Liver (tissue), 9 donors: ENCODE measurements around the gene TEKT2. TPM values are rescaled to one million over a fixed set of nuclear protein-coding genes. Genes with fewer than 3 reads are reported as not detected.

Experiments used
- DNase-seq: peaks from one replicate; pipeline ENCODE4 v3.0.0-alpha.2; 2017; ENCODE audit warnings: low spot score
- H3K27ac ChIP-seq, 2 donors: one replicate each; pipeline ENCODE4 v1.7.0; 2013; ENCODE audit warnings: inconsistent platforms in 2 of 2, low read length in 2 of 2, control low read depth in 1 of 2, low read depth in 1 of 2, mild to moderate bottlenecking in 1 of 2
- H3K27me3 ChIP-seq, 4 donors: one replicate each; pipeline versions ENCODE4 v1.6.1 to v1.7.0; 2013; ENCODE audit warnings: low read length in 3 of 4, inconsistent platforms in 1 of 4, mild to moderate bottlenecking in 1 of 4, moderate library complexity in 1 of 4; ENCODE audit not compliant: control insufficient read depth in 4 of 4, insufficient read depth in 4 of 4
- H3K36me3 ChIP-seq, 4 donors: one replicate each; pipeline versions ENCODE4 v1.6.1 to v1.7.0; 2013; ENCODE audit warnings: low read length in 3 of 4, mild to moderate bottlenecking in 3 of 4, low read depth in 1 of 4, moderate library complexity in 1 of 4; ENCODE audit not compliant: control insufficient read depth in 4 of 4, insufficient read depth in 3 of 4
- H3K4me1 ChIP-seq, 4 donors: one replicate each; pipeline versions ENCODE4 v1.6.1 to v1.7.0; 2013; ENCODE audit warnings: low read length in 3 of 4, mild to moderate bottlenecking in 3 of 4, moderate library complexity in 1 of 4; ENCODE audit not compliant: control insufficient read depth in 4 of 4, insufficient read depth in 4 of 4
- H3K4me3 ChIP-seq, 3 donors: one replicate each; pipeline versions ENCODE4 v1.6.1 to v1.7.0; 2013; ENCODE audit warnings: low read length in 3 of 3, control low read depth in 1 of 3, low read depth in 1 of 3, mild to moderate bottlenecking in 1 of 3
- H3K9ac ChIP-seq, 2 donors: one replicate each; pipeline ENCODE4 v1.7.0; 2013; ENCODE audit warnings: low read length in 2 of 2, mild to moderate bottlenecking in 2 of 2, moderate library complexity in 2 of 2, control low read depth in 1 of 2, low read depth in 1 of 2
- H3K9me3 ChIP-seq, 4 donors: one replicate each; pipeline versions ENCODE4 v1.6.1 to v1.7.0; 2013; ENCODE audit warnings: low read length in 3 of 4; ENCODE audit not compliant: control insufficient read depth in 4 of 4
- ATF3 ChIP-seq: IDR thresholded peaks from 2 replicates; pipeline ENCODE4 v1.6.1; 2016; ENCODE audit warnings: antibody characterized with exemption
- FOXA1 ChIP-seq: IDR thresholded peaks from 2 replicates; pipeline ENCODE4 v1.6.1; 2016; ENCODE audit warnings: antibody characterized with exemption
- FOXA2 ChIP-seq: IDR thresholded peaks from 2 replicates; pipeline ENCODE4 v1.6.1; 2016; ENCODE audit warnings: antibody characterized with exemption
- HNF4A ChIP-seq, 2 donors: conservative IDR thresholded peaks; 2 replicates each; pipeline ENCODE4 v1.6.1; 2016; ENCODE audit warnings: antibody characterized with exemption in 2 of 2, mild to moderate bottlenecking in 2 of 2
- HNF4G ChIP-seq: IDR thresholded peaks from 2 replicates; pipeline ENCODE4 v1.6.1; 2016; ENCODE audit warnings: antibody characterized with exemption
- RAD21 ChIP-seq, 2 donors: IDR thresholded peaks; 2 replicates each; pipeline ENCODE4 v1.6.1; 2016; ENCODE audit warnings: antibody characterized with exemption in 2 of 2, mild to moderate bottlenecking in 2 of 2
- RXRA ChIP-seq, 2 donors: IDR thresholded peaks; 2 replicates each; pipeline ENCODE4 v1.6.1; 2017 to 2018; ENCODE audit warnings: antibody characterized with exemption in 2 of 2, mild to moderate bottlenecking in 1 of 2
- SP1 ChIP-seq: IDR thresholded peaks from 2 replicates; pipeline ENCODE4 v1.6.1; 2018; ENCODE audit warnings: antibody characterized with exemption, mild to moderate bottlenecking
- TAF1 ChIP-seq: conservative IDR thresholded peaks from 2 replicates; pipeline ENCODE4 v1.6.1; 2016; ENCODE audit warnings: antibody characterized with exemption, mild to moderate bottlenecking
- ZBTB33 ChIP-seq: IDR thresholded peaks from 2 replicates; pipeline ENCODE4 v1.6.1; 2016; ENCODE audit warnings: antibody characterized with exemption
- WGBS: extraction: QIAGEN DNeasy Blood & Tissue Kit; methylation state at CpG from one replicate; pipeline ENCODE4 v1.1.7; 2013; 5-methylcytosine and 5-hydroxymethylcytosine counted together
- polyA plus RNA-seq, 2 donors: library from polyadenylated mRNA; stranded (reverse) in 1 of 2; unstranded in 1 of 2; fragments of 200-250 nt in 1 of 2; fragments of >200 nt in 1 of 2; fragmentation: Nextera tagmentation in 1 of 2; extraction: Ambion mirVana in 1 of 2; gene quantifications; one replicate each; pipeline versions ENCODE4 v1.2.1 to v1.2.3, GENCODE V29; 2013 to 2015
- total RNA-seq, 2 donors: library from RNA; depleted of rRNA; stranded (reverse); fragments of >200 nt; gene quantifications; one replicate each; pipeline ENCODE4 v1.2.3, GENCODE V29; 2014
- TF ChIP-seq, protein P1 (sequence below): IDR thresholded peaks from 2 replicates; pipeline ENCODE4 v1.6.1; 2016; ENCODE audit warnings: antibody characterized with exemption, mild to moderate bottlenecking
- TF ChIP-seq, protein P2 (sequence below): IDR thresholded peaks from 2 replicates; pipeline ENCODE4 v1.6.1; 2016; ENCODE audit warnings: antibody characterized with exemption
- donor health status: healthy.
- donor health status: healthy.
- donor health status: healthy.
- donor health status: healthy.
- donor health status: healthy.

Gene TEKT2
- total and polyA plus RNA-seq, 4 donors = 0.14 to 0.17 TPM; not detected in 2

- Histone ChIP-seq H3K27ac (no peak overlapping the region), H3K36me3 (peaks cover 4 to 33% (median 25%) of the 10 kb centered on the region in 4 donors), H3K27me3 (no peaks in the 10 kb centered on the region), H3K4me1 (no peaks in the 10 kb centered on the region), H3K9ac (no peak overlapping the region), H3K4me3 (no peak overlapping the region), H3K9me3 (no peaks in the 10 kb centered on the region)
- WGBS = 80% methylated on average over 6 of the region's 6 CpGs
- no peak for DNase-seq
- TF ChIP-seq SP1 (no peak), HNF4G (no peak), HNF4A (conservative IDR thresholded peaks at IDR 0.05) (no peak), FOXA2 (no peak), ZBTB33 (no peak), RXRA (IDR thresholded peaks at IDR 0.05) (no peak), TAF1 (no peak), ATF3 (no peak), FOXA1 (no peak), RAD21 (IDR thresholded peaks at IDR 0.05) (no peak)
- TF ChIP-seq, protein P1, sequence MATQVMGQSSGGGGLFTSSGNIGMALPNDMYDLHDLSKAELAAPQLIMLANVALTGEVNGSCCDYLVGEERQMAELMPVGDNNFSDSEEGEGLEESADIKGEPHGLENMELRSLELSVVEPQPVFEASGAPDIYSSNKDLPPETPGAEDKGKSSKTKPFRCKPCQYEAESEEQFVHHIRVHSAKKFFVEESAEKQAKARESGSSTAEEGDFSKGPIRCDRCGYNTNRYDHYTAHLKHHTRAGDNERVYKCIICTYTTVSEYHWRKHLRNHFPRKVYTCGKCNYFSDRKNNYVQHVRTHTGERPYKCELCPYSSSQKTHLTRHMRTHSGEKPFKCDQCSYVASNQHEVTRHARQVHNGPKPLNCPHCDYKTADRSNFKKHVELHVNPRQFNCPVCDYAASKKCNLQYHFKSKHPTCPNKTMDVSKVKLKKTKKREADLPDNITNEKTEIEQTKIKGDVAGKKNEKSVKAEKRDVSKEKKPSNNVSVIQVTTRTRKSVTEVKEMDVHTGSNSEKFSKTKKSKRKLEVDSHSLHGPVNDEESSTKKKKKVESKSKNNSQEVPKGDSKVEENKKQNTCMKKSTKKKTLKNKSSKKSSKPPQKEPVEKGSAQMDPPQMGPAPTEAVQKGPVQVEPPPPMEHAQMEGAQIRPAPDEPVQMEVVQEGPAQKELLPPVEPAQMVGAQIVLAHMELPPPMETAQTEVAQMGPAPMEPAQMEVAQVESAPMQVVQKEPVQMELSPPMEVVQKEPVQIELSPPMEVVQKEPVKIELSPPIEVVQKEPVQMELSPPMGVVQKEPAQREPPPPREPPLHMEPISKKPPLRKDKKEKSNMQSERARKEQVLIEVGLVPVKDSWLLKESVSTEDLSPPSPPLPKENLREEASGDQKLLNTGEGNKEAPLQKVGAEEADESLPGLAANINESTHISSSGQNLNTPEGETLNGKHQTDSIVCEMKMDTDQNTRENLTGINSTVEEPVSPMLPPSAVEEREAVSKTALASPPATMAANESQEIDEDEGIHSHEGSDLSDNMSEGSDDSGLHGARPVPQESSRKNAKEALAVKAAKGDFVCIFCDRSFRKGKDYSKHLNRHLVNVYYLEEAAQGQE = no peak
- TF ChIP-seq, protein P2, sequence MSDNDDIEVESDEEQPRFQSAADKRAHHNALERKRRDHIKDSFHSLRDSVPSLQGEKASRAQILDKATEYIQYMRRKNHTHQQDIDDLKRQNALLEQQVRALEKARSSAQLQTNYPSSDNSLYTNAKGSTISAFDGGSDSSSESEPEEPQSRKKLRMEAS = no peak
Observed at GRCh38 chr1:36135330-36135667, 51.4 kb downstream of the TEKT2 start.

DNA sequence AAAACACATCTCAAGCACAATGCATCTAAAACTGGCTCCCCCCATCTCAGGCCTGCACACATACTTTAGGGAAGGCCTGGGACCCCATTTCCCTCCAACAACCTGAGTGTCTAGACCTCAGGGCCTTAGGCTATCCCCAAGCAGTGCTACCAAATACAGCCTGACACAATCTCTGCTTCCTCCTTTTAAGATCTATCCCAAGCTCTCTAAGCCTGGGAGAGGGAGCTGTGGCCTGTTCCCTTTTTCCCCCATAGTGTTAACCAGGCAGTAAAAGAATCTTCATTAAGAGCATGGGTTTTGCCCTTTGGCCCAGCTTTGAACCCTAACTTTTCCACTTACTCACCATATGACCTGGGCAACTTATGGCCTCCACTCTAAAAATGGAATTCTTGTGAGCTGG lies 51.9 kb downstream of the TEKT2 start:
- H3K9me3 ChIP-seq = no peaks in the 10 kb centered on the region
- no peak for DNase-seq
- no peak overlapping the region for H3K4me3 ChIP-seq
- H3K4me1 ChIP-seq = no peaks in the 10 kb centered on the region
- TF ChIP-seq, protein P1 = no peak
- TF ChIP-seq ZBTB33 (no peak), FOXA2 (no peak), FOXA1 (no peak), ATF3 (no peak)
- TF ChIP-seq, protein P2 = no peak
- H3K27me3 ChIP-seq = no peaks in the 10 kb centered on the region
- no peak overlapping the region for H3K27ac ChIP-seq
- peaks cover 4 to 33% (median 25%) of the 10 kb centered on the region in 4 donors for H3K36me3 ChIP-seq
- no peak overlapping the region for H3K9ac ChIP-seq
